ENCODE measurements around the gene PCYT2.

PCYT2 gene

GRCh38 chr17:81911969-81912368, 770 bp upstream of the PCYT2 start:
- DNase-seq = no peak

GRCh38 chr17:81910840-81911276, 341 bp downstream of the PCYT2 start:
- DNase-seq = no peak

GRCh38 chr17:81909966-81910839, 996 bp downstream of the PCYT2 start:
- DNase-seq = no peak

- no peak for DNase-seq
Measured at GRCh38 chr17:81909231-81909630, 2.0 kb downstream of the PCYT2 start.

GRCh38 chr17:81908793-81909192, 2.4 kb downstream of the PCYT2 start:
- DNase-seq = no peak

GRCh38 chr17:81907219-81908145, 3.7 kb downstream of the PCYT2 start:
- DNase-seq = no peak

- no peak for DNase-seq
Measured at GRCh38 chr17:81906476-81907218, 4.6 kb downstream of the PCYT2 start.

- no peak for DNase-seq
Measured at GRCh38 chr17:81905993-81906392, 5.2 kb downstream of the PCYT2 start.

- no peak for DNase-seq
Measured at GRCh38 chr17:81905424-81905875, 5.7 kb downstream of the PCYT2 start.

- no peak for DNase-seq
Measured at GRCh38 chr17:81904600-81905423, 6.4 kb downstream of the PCYT2 start.

- DNase-seq = no peak
Measured at GRCh38 chr17:81903896-81904599, 7.2 kb downstream of the PCYT2 start.

- DNase-seq = no peak
Measured at GRCh38 chr17:81903415-81903831, 7.8 kb downstream of the PCYT2 start.

GRCh38 chr17:81902653-81903414, 8.4 kb downstream of the PCYT2 start:
- no peak for DNase-seq

GRCh38 chr17:81902023-81902652, 9.1 kb downstream of the PCYT2 start, which contains the start of gene NPB:
TSS of gene NPB (plus strand) at chr17:81902238. CDS start at chr17:81902278, 40 bp downstream.
- peak; percentile 17 for DNase-seq

- no peak for DNase-seq
Measured at GRCh38 chr17:81901167-81902022, 9.8 kb downstream of the PCYT2 start.

GRCh38 chr17:81900181-81900820, 10.9 kb downstream of the PCYT2 start:
- DNase-seq = no peak

- DNase-seq = no peak
Measured at GRCh38 chr17:81899514-81900166, 11.6 kb downstream of the PCYT2 start.

GRCh38 chr17:81898885-81899284, 12.3 kb downstream of the PCYT2 start:
- DNase-seq = no peak
